ENCODE results near the gene CFAP251. TPM values are rescaled to one million over a fixed set of nuclear protein-coding genes. Genes with fewer than 3 reads are reported as not detected.
"Not testable (repeated sequence)": the region's sequence is repeated elsewhere in the genome, so short reads cannot be mapped to it uniquely, and the experiment has no call there.

Gene CFAP251
- total and polyA plus RNA-seq, 2 donors (not counting 3 experiments of a cell fraction or from before 2014, with no cell fraction given): 3.3 to 4.0 TPM

DNA sequence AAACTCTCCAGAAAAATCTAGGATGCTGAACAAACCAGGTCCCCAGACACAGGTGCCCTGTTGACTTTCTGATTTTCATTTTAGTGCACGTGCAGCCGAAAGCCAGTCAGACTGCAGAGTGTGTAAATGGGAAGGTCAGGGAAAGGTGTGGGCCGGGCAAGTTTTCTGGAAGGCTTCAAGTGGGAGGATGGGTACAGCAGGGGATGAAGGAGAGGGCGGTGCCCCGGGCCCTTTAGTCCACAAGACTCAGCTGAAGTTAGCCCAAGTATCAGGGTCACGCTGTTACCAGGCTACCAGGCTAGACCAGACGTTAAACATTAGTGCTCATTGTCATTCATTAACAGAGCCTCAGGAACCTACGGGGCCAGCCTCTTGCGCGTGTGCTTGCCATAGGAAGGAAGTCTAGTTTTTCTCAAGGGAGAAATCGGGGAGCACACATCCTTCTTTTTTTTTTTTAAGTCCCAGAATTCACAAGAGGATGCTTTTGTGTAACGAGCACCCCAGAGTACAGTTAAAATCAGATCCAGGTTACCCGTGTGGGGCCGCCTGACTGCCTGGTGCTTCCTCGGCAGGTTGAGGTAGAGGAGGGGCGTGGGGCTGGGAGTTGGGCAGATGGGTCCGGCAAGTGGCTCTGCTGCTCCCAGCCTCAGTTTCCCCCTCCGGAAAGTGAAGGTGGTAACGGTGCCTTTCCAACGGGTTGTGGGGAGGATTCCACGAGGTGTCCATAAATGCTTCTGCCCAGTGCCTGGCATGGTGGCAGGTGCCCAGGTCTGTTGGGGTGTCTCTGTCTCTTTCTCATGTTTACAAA, 122.4 kb downstream of the CFAP251 start:
- dilution Hi-C loops (cut with MboI; ENCODE audit: extremely low pct_ligation_motif_present, low sequenced_read_pairs): no loop called here
- ChIA-PET CTCF (no interaction called here), POLR2A (no interaction called here)

DNA sequence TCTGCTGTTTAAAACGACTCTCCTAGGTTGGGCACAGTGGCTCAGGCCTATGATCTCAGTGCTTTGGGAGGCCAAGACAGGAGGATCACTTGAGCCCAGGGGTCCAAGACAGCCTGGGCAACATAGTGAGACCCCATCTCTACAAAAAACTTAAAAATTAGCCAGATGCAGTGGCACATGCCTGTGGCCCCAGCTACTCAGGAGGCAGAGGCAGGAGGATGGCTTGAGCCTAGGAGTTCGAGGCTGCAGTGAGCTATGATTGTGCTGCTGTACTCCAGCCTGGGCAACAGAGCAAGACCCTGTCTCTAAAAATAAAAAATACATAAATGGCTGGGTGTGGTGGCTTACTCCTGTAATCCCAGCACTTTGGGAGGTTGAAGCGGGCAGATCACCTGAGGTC, 123.1 kb downstream of the CFAP251 start:
- intact Hi-C loops (cut with micrococcal nuclease); H3K27ac ChIP-seq (ENCODE audit: insufficient read depth, low read depth, low read length); H3K4me2 ChIP-seq (ENCODE audit: insufficient read depth, low read length); H3K4me1 ChIP-seq (ENCODE audit: control insufficient read depth, extremely low read depth, insufficient read depth, low read length); H3K9ac ChIP-seq (replicated peaks; ENCODE audit: extremely low read depth, insufficient read depth, low read length); H3K36me3 ChIP-seq (ENCODE audit: control insufficient read depth in 2 of 2, extremely low read depth in 1 of 2, insufficient read depth in 2 of 2, low read length in 2 of 2); DNase-seq (ENCODE audit: low read depth, low spot score); FAIRE-seq; H2AFZ ChIP-seq (ENCODE audit: low read depth, low read length); H3K9me3 ChIP-seq (replicated peaks; ENCODE audit: control insufficient read depth, insufficient read depth, low read length); H3K4me3 ChIP-seq (replicated peaks in 1 of 3; ENCODE audit: insufficient read depth in 1 of 3, low read depth in 1 of 3, low read length in 3 of 3); CTCF ChIA-PET; H3K79me2 ChIP-seq (ENCODE audit: control insufficient read depth, insufficient read depth, low read length); BruUV-seq (replicated peaks); H3K27me3 ChIP-seq (ENCODE audit: control insufficient read depth in 2 of 2, insufficient read depth in 2 of 2, low read length in 2 of 2); dilution Hi-C loops (cut with MboI; ENCODE audit: extremely low pct_ligation_motif_present, low sequenced_read_pairs); POLR2A ChIA-PET; H3K9me1 ChIP-seq (replicated peaks; ENCODE audit: control insufficient read depth, extremely low read depth, insufficient read depth, low read length); H4K20me1 ChIP-seq (replicated peaks; ENCODE audit: control insufficient read depth, extremely low read depth, insufficient read depth, low read length): not testable (repeated sequence)

More for the DNA sequence above, 122.4 kb downstream of the CFAP251 start:
- H3K9me3 ChIP-seq (replicated peaks; ENCODE audit: control insufficient read depth, insufficient read depth, low read length): no peaks in the 10 kb centered on the region
- H3K36me3 ChIP-seq (ENCODE audit: control insufficient read depth in 2 of 2, extremely low read depth in 1 of 2, insufficient read depth in 2 of 2, low read length in 2 of 2): peaks cover 0 to 4% of the 10 kb centered on the region in 2 experiments
- BruUV-seq (replicated peaks): no TSS peak
- FAIRE-seq (no peak), DNase-seq (ENCODE audit: low read depth, low spot score) (no peak)
- no peaks in the 10 kb centered on the region for H4K20me1 ChIP-seq (replicated peaks; ENCODE audit: control insufficient read depth, extremely low read depth, insufficient read depth, low read length)
- H3K4me2 ChIP-seq (ENCODE audit: insufficient read depth, low read length): no peak overlapping the region
- H3K27ac ChIP-seq (ENCODE audit: insufficient read depth, low read depth, low read length): no peak overlapping the region
- H3K27me3 ChIP-seq (ENCODE audit: control insufficient read depth in 2 of 2, insufficient read depth in 2 of 2, low read length in 2 of 2): no peaks in the 10 kb centered on the region
- H3K9me1 ChIP-seq (replicated peaks; ENCODE audit: control insufficient read depth, extremely low read depth, insufficient read depth, low read length): no peaks in the 10 kb centered on the region
- H3K4me3 ChIP-seq (replicated peaks in 1 of 3; ENCODE audit: insufficient read depth in 1 of 3, low read depth in 1 of 3, low read length in 3 of 3): no peak overlapping the region
- H3K9ac ChIP-seq (replicated peaks; ENCODE audit: extremely low read depth, insufficient read depth, low read length): no peak overlapping the region
- no peak overlapping the region for H2AFZ ChIP-seq (ENCODE audit: low read depth, low read length)
- intact Hi-C loops (cut with micrococcal nuclease): no loop called here
- no peaks in the 10 kb centered on the region for H3K79me2 ChIP-seq (ENCODE audit: control insufficient read depth, insufficient read depth, low read length)
- no peaks in the 10 kb centered on the region for H3K4me1 ChIP-seq (ENCODE audit: control insufficient read depth, extremely low read depth, insufficient read depth, low read length)
- no peak for TF ChIP-seq POLR2A (IDR thresholded peaks at IDR 0.05; ENCODE audit: low read depth, low read length)
- TF ChIP-seq POLR2AphosphoS5 (IDR thresholded peaks at IDR 0.05; ENCODE audit: insufficient read depth, low read depth, low read length): no peak
- no peak for TF ChIP-seq EZH2 (IDR thresholded peaks at IDR 0.05; ENCODE audit: borderline replicate concordance, low read depth, low read length, severe bottlenecking)
- TF ChIP-seq, protein P1, sequence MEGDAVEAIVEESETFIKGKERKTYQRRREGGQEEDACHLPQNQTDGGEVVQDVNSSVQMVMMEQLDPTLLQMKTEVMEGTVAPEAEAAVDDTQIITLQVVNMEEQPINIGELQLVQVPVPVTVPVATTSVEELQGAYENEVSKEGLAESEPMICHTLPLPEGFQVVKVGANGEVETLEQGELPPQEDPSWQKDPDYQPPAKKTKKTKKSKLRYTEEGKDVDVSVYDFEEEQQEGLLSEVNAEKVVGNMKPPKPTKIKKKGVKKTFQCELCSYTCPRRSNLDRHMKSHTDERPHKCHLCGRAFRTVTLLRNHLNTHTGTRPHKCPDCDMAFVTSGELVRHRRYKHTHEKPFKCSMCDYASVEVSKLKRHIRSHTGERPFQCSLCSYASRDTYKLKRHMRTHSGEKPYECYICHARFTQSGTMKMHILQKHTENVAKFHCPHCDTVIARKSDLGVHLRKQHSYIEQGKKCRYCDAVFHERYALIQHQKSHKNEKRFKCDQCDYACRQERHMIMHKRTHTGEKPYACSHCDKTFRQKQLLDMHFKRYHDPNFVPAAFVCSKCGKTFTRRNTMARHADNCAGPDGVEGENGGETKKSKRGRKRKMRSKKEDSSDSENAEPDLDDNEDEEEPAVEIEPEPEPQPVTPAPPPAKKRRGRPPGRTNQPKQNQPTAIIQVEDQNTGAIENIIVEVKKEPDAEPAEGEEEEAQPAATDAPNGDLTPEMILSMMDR (IDR thresholded peaks at IDR 0.05; ENCODE audit: extremely low read depth in 1 of 2, insufficient read depth in 1 of 2, low read depth in 1 of 2, low read length in 2 of 2): no peak
- no peak for TF ChIP-seq MYC (IDR thresholded peaks at IDR 0.05; ENCODE audit: low read depth, low read length)
- TF ChIP-seq JUN (IDR thresholded peaks at IDR 0.05; ENCODE audit: borderline replicate concordance, insufficient read depth, insufficient read length, low read depth): no peak
- TF ChIP-seq GATA2 (IDR thresholded peaks at IDR 0.05; ENCODE audit: insufficient read depth, insufficient read length, low read depth, low read length): no peak
- TF ChIP-seq FOS (IDR thresholded peaks at IDR 0.05; ENCODE audit: borderline replicate concordance, insufficient read depth, low read length): no peak
- TF ChIP-seq, protein P2, sequence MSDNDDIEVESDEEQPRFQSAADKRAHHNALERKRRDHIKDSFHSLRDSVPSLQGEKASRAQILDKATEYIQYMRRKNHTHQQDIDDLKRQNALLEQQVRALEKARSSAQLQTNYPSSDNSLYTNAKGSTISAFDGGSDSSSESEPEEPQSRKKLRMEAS (IDR thresholded peaks at IDR 0.05; ENCODE audit: insufficient read depth, insufficient read length): no peak
